Osteoblast (primary cell): ENCODE results near the gene MYDGF. TPM values are rescaled to one million over a fixed set of nuclear protein-coding genes. Genes with fewer than 3 reads are reported as not detected.

Source experiments
- DNase-seq: peaks from one replicate; pipeline ENCODE4 v3.0.0; 2011; ENCODE audit warnings: low spot score, mixed read lengths; ENCODE audit not compliant: insufficient read length; ENCODE audit errors: missing footprints
- H2AFZ ChIP-seq: 2 replicates; pipeline ENCODE4 v1.6.0; 2011; ENCODE audit warnings: mild to moderate bottlenecking, low read length
- H3K27ac ChIP-seq: 2 replicates; pipeline ENCODE4 v1.5.1; 2011; ENCODE audit warnings: mild to moderate bottlenecking, low read depth, low read length, moderate library complexity
- H3K27me3 ChIP-seq: 2 replicates; pipeline ENCODE4 v1.6.0; 2012; ENCODE audit warnings: mild to moderate bottlenecking, control low read depth, inconsistent platforms, low read length, moderate library complexity; ENCODE audit not compliant: insufficient read depth
- H3K36me3 ChIP-seq: 2 replicates; pipeline ENCODE4 v1.5.1; 2011; ENCODE audit warnings: mild to moderate bottlenecking, low read length, control low read depth, moderate library complexity; ENCODE audit not compliant: insufficient read depth
- H3K4me1 ChIP-seq: 2 replicates; pipeline ENCODE4 v1.5.1; 2011; ENCODE audit warnings: mild to moderate bottlenecking, low read length, control low read depth, moderate library complexity; ENCODE audit not compliant: insufficient read depth
- H3K4me2 ChIP-seq: 2 replicates; pipeline ENCODE4 v1.6.0; 2011; ENCODE audit warnings: mild to moderate bottlenecking, low read length; ENCODE audit not compliant: insufficient read depth
- H3K4me3 ChIP-seq: fragments of 200-600 bp; sonication (generic); 3 replicates; pipeline ENCODE4 v1.5.1; 2012; ENCODE audit warnings: mild to moderate bottlenecking, low read length, inconsistent platforms; ENCODE audit not compliant: insufficient read depth
- H3K79me2 ChIP-seq: 2 replicates; pipeline ENCODE4 v1.6.0; 2012; ENCODE audit warnings: mild to moderate bottlenecking, low read length, control low read depth, inconsistent platforms; ENCODE audit not compliant: insufficient read depth
- H3K9me3 ChIP-seq: 2 replicates; pipeline ENCODE4 v1.5.1; 2011; ENCODE audit warnings: low read depth, low read length, control low read depth
- H4K20me1 ChIP-seq: 2 replicates; pipeline ENCODE4 v1.6.0; 2012; ENCODE audit warnings: mild to moderate bottlenecking, low read length, control low read depth; ENCODE audit not compliant: insufficient read depth
- total RNA-seq: library from RNA; depleted of rRNA; stranded (reverse); fragments of >200 nt; gene quantifications from 2 replicates; pipeline ENCODE4 v1.2.3, GENCODE V29; 2012
- TF ChIP-seq, protein P1 (sequence below): IDR thresholded peaks from 2 replicates; pipeline ENCODE4 v1.5.1; 2011; ENCODE audit warnings: mild to moderate bottlenecking, low read depth, low read length, moderate library complexity; ENCODE audit errors: extremely low read depth

The MYDGF gene
- total RNA-seq, 1 donor, result 152 TPM

- Histone ChIP-seq H4K20me1 (peaks cover 32% of the 10 kb centered on the region), H3K4me1 (peaks cover 12% of the 10 kb centered on the region), H3K36me3 (peaks cover 50% of the 10 kb centered on the region), H3K79me2 (peaks cover 42% of the 10 kb centered on the region), H3K4me2 (no peak overlapping the region), H2AFZ (no peak overlapping the region), H3K9me3 (no peaks in the 10 kb centered on the region), H3K27me3 (no peaks in the 10 kb centered on the region), H3K4me3 (no peak overlapping the region), H3K27ac (no peak overlapping the region)
- DNase-seq, result no peak
- TF ChIP-seq, protein P1, sequence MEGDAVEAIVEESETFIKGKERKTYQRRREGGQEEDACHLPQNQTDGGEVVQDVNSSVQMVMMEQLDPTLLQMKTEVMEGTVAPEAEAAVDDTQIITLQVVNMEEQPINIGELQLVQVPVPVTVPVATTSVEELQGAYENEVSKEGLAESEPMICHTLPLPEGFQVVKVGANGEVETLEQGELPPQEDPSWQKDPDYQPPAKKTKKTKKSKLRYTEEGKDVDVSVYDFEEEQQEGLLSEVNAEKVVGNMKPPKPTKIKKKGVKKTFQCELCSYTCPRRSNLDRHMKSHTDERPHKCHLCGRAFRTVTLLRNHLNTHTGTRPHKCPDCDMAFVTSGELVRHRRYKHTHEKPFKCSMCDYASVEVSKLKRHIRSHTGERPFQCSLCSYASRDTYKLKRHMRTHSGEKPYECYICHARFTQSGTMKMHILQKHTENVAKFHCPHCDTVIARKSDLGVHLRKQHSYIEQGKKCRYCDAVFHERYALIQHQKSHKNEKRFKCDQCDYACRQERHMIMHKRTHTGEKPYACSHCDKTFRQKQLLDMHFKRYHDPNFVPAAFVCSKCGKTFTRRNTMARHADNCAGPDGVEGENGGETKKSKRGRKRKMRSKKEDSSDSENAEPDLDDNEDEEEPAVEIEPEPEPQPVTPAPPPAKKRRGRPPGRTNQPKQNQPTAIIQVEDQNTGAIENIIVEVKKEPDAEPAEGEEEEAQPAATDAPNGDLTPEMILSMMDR, result no peak
These were observed 5.5 kb downstream of the MYDGF start for GRCh38 chr19:4664642-4665041.

GRCh38 chr19:4662812-4663211 lies 7.3 kb downstream of the MYDGF start:
- TF ChIP-seq, protein P1, result no peak
- peaks cover 4% of the 10 kb centered on the region for H3K4me1 ChIP-seq
- no peak overlapping the region for H3K27ac ChIP-seq
- no peak for DNase-seq
- H3K4me2 ChIP-seq, result no peak overlapping the region
- H2AFZ ChIP-seq, result no peak overlapping the region
- H3K36me3 ChIP-seq, result peaks cover 56% of the 10 kb centered on the region
- no peak overlapping the region for H3K4me3 ChIP-seq
- no peaks in the 10 kb centered on the region for H3K27me3 ChIP-seq
- peaks cover 32% of the 10 kb centered on the region for H4K20me1 ChIP-seq
- peaks cover 25% of the 10 kb centered on the region for H3K79me2 ChIP-seq
- peaks cover 4% of the 10 kb centered on the region for H3K9me3 ChIP-seq

DNA sequence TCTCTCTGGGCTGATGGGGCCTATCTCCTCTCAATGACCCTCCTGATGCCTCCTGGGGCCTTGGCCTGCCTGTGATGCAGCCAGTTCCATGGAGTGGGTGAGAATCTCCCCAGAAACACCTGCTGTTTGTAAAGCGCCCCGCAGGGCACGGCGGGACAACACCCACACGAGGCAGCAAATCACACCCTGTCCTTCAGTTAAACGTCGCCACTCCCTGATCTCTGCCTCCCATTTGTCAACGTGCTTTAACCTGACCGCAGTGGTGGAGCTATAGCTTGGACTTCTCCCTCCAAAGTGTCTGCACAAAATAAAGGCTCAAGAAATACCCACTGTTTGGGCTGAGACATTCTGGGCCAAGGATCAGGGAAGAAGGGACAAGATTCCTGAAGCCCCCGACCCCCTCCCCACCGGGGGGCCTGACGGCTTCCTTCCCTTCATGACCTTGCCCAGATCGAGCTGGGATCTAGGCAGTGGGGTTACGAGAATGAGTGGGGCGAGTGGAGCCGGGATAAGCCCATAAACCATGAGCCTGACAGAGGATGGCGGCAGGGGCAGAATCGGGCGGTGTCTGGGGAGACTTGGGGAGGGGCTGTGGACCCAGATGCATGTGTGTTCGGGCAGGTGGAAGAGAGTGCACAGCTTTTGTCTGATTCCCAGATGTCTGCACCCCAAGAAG lies 8.0 kb downstream of the MYDGF start:
- Histone ChIP-seq H3K4me3 (no peak overlapping the region), H3K4me2 (no peak overlapping the region), H2AFZ (no peak overlapping the region), H3K36me3 (peaks cover 58% of the 10 kb centered on the region), H3K79me2 (peaks cover 22% of the 10 kb centered on the region), H3K27ac (no peak overlapping the region), H3K27me3 (no peaks in the 10 kb centered on the region), H3K9me3 (peaks cover 4% of the 10 kb centered on the region), H3K4me1 (peaks cover 4% of the 10 kb centered on the region), H4K20me1 (peaks cover 32% of the 10 kb centered on the region)
- peak; percentile 69 for DNase-seq
- TF ChIP-seq, protein P1, result no peak

DNA sequence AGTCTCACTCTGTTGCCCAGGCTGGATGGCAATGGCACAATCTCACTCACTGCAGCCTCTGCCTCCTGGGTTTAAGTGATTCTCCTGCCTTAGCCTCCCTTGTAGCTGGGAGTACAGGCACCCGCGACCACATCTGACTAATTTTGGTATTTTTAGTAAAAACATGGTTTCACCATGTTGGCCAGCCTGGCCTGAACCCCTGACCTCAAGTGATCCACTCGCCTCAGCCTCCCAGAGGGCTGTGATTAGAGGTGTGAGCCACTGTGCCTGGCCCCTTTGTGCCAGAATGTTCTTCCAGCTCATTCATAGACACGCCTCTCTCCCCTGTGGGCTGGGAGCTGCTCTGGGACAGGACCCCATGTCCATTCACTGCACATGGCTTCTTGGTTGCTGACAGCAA lies 9.1 kb downstream of the MYDGF start:
- H3K27ac ChIP-seq, result peak overlapping the region; percentile 45
- no peak overlapping the region for H3K4me2 ChIP-seq
- H3K27me3 ChIP-seq, result no peaks in the 10 kb centered on the region
- no peak for DNase-seq
- H3K9me3 ChIP-seq, result peaks cover 4% of the 10 kb centered on the region
- TF ChIP-seq, protein P1, result no peak
- H3K4me1 ChIP-seq, result peaks cover 4% of the 10 kb centered on the region
- H4K20me1 ChIP-seq, result peaks cover 32% of the 10 kb centered on the region
- no peak overlapping the region for H3K4me3 ChIP-seq
- H3K79me2 ChIP-seq, result peaks cover 14% of the 10 kb centered on the region
- peaks cover 58% of the 10 kb centered on the region for H3K36me3 ChIP-seq
- H2AFZ ChIP-seq, result no peak overlapping the region
